ENCODE data around the gene CCDC120.

CCDC120 gene

DNA sequence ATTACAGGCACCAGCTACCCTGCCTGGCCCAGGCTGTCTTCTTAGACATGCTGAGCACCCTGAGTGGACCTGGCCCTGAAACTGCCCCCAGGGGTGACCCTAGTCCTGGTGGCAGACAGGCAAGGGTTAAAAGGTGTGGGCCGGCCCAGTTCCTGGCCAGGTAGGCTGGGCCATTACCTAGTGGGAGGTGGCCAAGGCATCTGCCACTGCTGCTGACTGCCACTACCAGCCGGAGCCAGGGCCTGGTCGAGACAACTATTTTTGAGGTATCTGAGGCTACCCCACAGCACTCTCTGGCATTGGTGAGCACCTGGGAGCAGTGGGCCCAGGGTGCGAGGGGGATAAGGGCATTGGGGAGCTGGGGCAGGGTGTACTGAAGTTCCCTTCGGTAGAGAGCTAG is at the start of gene CCDC120:
Gene CCDC120 (plus strand): TSS at position 206 of the 400 bp plus-strand sequence. CDS start 3,043 bp downstream, outside the sequence.
- no peak for DNase-seq

DNA sequence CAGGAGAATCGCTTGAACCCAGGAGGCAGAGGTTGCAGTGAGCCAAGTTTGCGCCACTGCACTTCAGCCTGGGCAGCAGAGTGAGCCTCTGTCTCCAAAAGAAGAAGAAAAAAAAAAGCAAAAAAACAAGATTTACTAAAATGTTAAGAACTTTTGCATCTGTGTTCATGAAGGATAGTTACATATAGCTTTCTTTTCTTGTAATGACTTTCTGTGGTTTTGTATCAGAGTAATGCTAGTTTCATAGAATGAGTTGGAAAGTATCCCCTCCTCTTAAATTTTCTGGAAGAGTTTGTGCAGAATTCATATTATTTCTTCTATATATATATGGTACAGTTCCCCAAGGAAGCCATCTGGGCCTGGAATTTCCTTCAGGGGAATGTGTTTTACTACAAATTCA is 39.7 kb upstream of the CCDC120 start:
- DNase-seq: no peak

GRCh38 chrX:49019599-49020249 is 39.1 kb upstream of the CCDC120 start:
- DNase-seq: no peak

DNA sequence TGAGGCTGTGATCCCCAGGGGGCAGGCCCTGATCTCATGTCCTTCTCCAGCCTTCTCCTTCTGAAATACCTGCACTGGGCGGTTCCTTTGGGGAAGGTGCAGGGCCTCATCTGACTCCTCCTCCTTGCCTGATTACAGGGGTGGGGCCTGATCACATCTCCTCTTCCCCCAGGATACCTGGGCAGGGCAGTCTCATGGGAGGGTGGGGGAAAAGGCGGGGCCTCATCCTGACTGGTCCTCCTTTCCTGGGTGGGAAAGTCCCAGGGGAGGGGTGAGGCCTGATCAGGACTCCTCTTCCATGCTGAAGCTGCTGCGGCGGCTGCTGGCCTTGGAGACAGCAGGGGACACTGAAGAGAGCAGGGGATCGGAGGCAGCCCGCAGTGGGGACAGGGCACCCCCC is 28.9 kb upstream of the CCDC120 start:
- no peak for DNase-seq

DNA sequence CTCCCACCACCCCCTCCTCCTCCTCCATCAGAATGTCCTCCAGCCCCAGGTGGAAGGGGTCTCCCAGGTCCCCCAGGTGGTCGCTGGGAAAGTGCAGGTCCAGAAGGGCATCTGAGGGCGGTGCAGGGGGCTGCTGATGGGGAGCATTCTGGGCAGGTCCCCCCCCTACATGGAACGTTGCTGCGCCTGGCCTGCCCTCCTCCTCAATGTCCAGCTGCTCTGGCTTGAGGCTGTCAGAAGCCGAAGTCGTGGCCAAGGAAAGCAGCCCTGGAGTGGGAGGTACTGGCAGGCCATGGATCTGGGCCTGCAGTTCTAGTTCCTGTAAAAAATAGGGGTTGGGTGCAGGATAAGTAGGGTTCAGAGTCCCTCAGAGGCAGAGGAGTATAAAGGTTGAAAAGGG is 28.5 kb upstream of the CCDC120 start:
- DNase-seq: no peak

DNA sequence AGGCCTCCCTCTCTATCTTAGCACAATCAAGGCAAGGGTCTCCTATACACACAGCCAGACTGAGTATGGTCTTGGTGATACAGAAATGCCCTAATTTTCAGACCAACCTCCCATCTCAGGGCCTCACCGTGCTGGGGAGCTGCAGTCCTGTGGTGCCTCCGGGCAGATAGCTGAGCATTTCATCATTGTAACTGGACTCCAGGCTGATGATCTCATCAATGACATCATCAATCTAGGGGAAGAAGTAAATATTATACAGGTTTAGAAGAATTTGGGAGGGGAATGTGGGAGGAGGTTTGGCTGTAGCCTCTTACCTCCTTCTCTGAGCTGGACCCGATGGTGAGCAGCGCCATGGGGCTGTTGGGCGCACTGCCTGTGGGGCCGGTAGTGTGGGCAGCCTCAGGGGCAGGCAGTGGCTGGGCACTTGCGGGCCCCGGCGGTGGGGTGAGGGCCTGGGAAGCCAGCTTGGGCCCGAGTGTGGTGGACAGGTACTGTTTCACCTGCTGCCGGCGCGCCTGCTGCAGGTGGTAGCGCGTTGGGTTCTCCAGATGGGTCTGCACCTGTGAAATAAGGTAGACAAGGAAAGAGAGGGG is 20.8 kb upstream of the CCDC120 start:
- DNase-seq: no peak

- DNase-seq: peak; percentile 83
Observed at GRCh38 chrX:49039598-49040375, 19.0 kb upstream of the CCDC120 start.

DNA sequence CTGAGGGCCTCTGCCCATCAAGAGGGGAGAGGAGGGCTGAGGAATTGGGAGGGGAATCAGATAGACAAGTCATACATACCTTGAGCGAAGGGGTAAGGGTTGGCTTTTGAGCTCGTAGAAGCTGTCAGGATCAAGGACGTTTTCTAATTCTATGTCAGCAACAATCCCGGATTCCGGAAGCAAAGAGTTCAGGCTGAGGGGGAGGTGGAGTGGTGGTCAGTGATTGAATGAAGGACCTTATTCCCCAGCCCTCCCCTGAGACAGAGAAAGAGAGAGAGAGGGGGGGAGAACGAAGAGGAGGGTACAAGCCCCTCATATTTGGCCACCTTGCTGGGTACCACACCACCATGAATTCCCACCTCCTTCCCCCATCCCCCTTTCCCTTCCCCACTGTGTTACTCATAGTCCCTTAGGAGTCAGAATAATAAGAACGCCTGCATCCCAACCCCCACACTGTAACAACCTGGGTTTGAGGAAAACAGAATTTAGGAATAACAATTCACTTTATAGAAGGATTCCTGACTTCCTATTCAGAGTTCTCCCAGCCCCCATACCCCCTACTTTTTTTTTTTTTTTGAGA is 18.3 kb upstream of the CCDC120 start:
- DNase-seq: peak; percentile 5

DNA sequence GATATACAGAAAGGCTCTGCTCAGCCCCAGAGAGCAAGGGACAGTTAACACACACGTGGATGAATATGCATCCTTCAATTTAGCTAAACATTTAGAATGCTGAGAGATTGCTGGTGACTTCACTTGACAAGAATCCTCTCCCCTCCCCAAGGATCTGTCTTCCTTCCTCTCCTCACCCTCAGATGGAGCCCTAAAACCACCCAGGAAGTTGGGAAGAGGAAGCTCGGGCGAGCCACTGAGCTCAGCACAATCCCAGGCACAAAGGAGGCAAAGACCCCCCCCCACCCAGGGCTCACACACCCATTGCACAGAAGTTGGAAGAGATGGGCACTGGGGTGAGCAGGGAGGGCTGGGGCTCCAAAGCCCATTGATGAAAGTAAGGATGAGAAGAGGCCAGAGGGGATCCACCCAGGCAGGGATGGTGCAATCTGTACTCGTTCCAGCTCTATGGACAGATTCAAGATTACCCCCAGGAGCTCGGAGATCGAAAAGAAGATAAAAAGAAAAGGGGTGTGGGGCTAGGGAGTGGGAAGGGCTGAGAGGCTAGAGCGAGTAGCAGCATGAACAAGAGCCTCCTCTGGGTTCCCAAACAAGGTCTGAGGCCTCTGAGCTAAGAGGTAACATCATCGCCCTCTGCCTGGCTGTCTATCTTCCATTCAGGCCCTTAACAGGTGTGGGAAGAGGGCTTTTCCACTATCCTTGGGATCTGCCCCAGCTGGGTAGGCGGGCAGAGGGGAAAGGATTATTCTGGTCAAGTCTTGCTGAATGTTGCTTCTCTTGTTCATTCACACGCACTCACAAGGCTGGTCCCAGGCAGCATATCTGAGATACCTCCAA is 16.8 kb upstream of the CCDC120 start:
- DNase-seq: peak; percentile 35

- no peak for DNase-seq
Observed at GRCh38 chrX:49042581-49043219, 16.1 kb upstream of the CCDC120 start.

- peak; percentile 97 for DNase-seq
Observed at GRCh38 chrX:49043220-49043986, 15.4 kb upstream of the CCDC120 start, which contains the start of gene TFE3. Gene TFE3, minus strand, starts transcription at chrX:49043357. Its CDS starts 131 bp downstream, at chrX:49043226.

DNA sequence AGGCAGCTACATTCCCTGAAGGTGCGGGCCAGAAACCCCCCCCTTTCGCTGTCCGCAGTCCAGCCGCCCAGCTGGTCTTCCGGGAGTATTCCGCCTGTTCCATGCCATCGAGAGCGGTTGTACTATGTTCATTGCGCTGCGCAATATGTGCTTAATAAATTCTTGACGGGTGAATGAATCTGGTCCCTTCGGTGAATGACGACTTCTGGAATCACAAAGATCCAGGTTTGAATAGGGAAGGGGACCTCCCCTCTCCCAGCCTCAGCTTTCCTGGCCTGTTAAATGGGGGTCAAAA is 14.9 kb upstream of the CCDC120 start:
- no peak for DNase-seq

- no peak for DNase-seq
Observed at GRCh38 chrX:49053223-49054072, 5.4 kb upstream of the CCDC120 start.

GRCh38 chrX:49054073-49054762 is 4.6 kb upstream of the CCDC120 start:
- DNase-seq: no peak

DNA sequence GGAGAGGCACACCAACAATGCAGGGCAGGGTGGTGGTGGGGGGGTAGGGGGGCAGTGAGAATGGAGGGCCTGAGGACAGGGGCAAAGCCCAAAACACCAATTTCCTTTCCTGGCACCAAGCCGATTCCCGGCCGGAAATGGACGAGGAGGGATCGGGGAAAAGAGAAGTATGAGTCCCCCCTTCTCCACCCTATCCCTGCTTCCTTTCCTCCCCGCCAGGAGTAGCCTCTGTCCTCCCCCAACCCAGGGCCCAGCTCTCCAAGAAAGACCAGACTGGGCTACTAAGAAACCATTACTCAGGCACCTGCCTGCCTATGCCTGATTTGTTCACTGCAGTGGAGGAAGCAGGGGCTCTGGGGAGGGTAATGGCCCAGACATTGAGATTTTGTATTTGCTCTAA is 402 bp downstream of the CCDC120 start:
- DNase-seq: no peak

- DNase-seq: no peak
Observed at GRCh38 chrX:49059681-49060085, 884 bp downstream of the CCDC120 start.

- no peak for DNase-seq
Observed at GRCh38 chrX:49060914-49061313, 2.1 kb downstream of the CCDC120 start.

DNA sequence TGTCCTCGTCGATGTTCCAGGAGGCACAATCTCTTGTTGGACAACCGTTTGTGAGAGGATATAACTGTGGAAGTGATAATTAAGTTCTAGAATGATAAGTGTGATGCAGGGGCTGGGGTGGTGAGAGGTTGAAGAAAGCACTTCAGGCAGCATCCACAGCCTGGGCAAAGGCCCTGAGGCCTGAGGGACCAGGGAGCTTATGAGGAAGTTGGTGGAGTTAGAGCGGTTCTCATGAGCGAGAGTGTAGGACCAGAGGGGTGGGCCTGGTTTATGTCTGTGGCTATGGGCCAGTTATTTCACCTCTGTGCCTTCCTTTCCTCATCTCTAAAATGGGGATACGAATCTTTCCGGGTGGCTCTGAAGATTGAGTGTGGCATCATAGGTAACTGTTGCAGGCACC is 2.7 kb downstream of the CCDC120 start:
- no peak for DNase-seq

DNA sequence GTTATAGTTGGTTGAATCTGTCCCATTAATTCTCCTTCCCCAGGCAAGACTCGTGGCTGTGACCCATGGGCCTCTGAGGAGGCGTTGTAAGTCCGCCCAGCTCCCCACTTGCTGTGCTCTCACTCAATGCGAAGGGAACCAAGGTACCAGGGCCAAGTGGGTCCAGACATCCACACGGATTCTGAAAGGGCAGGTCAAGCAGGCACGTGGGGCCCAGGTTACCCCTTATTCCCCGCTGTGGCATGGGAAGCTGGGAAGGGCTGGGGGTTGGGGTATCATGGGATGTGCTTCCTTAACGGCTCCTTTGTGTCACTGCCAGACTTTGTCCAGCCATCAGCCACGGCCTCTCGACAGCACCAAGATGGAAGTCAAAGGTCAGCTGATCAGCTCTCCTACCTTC is 3.1 kb downstream of the CCDC120 start:
- DNase-seq: no peak

- no peak for DNase-seq
Observed at GRCh38 chrX:49063715-49064114, 4.9 kb downstream of the CCDC120 start.

All from kidney glomerular epithelial cell (primary cell).